ENCODE results near the gene NFATC1.
A peak's percentile ranks its signal among the peaks of the same experiment; 100 is the strongest.

The NFATC1 gene

DNA sequence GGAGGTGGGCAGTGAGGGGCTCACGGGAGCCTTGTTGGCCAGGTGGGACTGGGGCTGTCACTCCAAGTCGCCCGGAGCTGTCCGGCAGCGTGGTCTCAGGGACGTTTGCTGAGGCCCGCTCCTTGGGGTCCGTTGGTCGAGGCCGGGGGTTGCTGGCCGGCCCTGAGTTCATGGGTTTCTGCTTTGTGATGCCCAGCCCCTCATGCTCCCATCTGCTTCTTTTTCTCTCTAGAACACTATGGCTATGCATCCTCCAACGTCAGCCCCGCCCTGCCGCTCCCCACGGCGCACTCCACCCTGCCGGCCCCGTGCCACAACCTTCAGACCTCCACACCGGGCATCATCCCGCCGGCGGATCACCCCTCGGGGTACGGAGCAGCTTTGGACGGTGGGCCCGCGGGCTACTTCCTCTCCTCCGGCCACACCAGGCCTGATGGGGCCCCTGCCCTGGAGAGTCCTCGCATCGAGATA is 14.5 kb downstream of the NFATC1 start:
- peaks cover 38% of the 10 kb centered on the region for H3K36me3 ChIP-seq (ENCODE audit: insufficient read depth, insufficient read length, low read length)
- DNase-seq (ENCODE audit: low read depth, low spot score) = no peak
- TF ChIP-seq YY1 (IDR thresholded peaks at IDR 0.05; ENCODE audit: insufficient read depth, insufficient read length) (no peak), SUZ12 (IDR thresholded peaks at IDR 0.05; ENCODE audit: extremely low read depth, insufficient read depth, insufficient read length) (no peak), ZNF274 (IDR thresholded peaks at IDR 0.05; ENCODE audit: low read depth, low read length) (no peak)

GRCh38 chr18:79410731-79411613 is 15.2 kb downstream of the NFATC1 start:
- no peaks in the 10 kb centered on the region for H3K9me3 ChIP-seq (ENCODE audit: insufficient read depth, low read length)
- peaks cover 11% of the 10 kb centered on the region for H3K4me1 ChIP-seq (ENCODE audit: insufficient read depth, insufficient read length)
- peaks cover 38% of the 10 kb centered on the region for H3K36me3 ChIP-seq (ENCODE audit: insufficient read depth, insufficient read length, low read length)
- H3K9ac ChIP-seq (ENCODE audit: insufficient read length, low read depth) = no peak overlapping the region
- DNase-seq (ENCODE audit: low read depth, low spot score) = no peak
- no peak for TF ChIP-seq ZNF274 (IDR thresholded peaks at IDR 0.05; ENCODE audit: low read depth, low read length)
- TF ChIP-seq YY1 (IDR thresholded peaks at IDR 0.05; ENCODE audit: insufficient read depth, insufficient read length) = no peak
- TF ChIP-seq SUZ12 (IDR thresholded peaks at IDR 0.05; ENCODE audit: extremely low read depth, insufficient read depth, insufficient read length) = no peak
- H3K4me3 ChIP-seq (ENCODE audit: insufficient read length, low read depth) = no peak overlapping the region
- no peaks in the 10 kb centered on the region for H3K27me3 ChIP-seq (ENCODE audit: insufficient read depth, insufficient read length)

More for the DNA sequence above, 14.5 kb downstream of the NFATC1 start:
- H3K9ac ChIP-seq (ENCODE audit: insufficient read length, low read depth) = no peak overlapping the region
- no peaks in the 10 kb centered on the region for H3K9me3 ChIP-seq (ENCODE audit: insufficient read depth, low read length)
- H3K4me3 ChIP-seq (ENCODE audit: insufficient read length, low read depth) = no peak overlapping the region
- no peaks in the 10 kb centered on the region for H3K27me3 ChIP-seq (ENCODE audit: insufficient read depth, insufficient read length)
- H3K4me1 ChIP-seq (ENCODE audit: insufficient read depth, insufficient read length) = peaks cover 11% of the 10 kb centered on the region

DNA sequence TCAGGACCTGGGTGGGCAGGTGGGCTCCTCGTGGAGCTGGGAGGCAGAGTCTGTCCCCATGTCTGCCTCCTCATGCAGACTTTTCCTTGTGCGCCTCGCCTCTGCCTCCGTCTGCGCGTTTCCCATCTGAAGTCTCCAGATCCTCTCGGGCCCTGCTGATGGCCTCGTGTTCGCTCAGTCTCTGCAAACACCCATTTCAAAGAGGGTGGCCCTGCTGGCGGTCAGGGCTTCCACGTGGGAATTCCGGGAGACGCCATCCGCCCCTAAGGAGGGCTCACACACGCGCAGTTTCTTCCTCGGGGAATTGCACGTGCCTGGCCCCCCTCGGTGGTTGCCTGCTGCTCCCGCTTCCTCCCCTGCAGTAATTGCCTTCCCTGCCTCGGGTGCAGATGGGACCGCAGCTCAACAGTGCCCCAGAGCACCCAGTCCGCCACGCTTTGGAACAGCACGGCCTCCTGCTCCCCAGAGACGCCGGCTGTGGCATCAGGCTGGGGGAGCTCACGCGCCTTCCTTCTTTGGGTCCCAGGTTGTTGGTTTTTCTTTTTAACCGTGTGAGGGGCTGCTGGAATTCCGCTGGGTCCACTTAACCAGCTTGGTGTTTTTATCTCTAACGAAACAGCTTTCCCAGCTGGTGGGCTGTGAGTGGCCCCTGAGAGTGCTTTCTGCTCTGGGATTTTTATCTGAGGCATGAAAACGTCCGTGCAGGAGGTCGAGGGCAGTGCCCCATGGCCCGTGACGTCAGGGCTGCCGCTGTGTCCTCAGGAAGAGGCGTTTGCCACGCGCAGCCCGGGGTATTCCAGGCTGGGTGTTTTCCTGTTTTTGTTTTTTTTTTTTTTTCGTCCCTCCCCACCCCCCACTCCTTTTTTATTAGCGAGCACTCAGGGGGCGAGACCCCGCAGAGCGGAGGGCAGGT is 16.1 kb downstream of the NFATC1 start:
- H3K36me3 ChIP-seq (ENCODE audit: insufficient read depth, insufficient read length, low read length) = peaks cover 45% of the 10 kb centered on the region
- TF ChIP-seq ZNF274 (IDR thresholded peaks at IDR 0.05; ENCODE audit: low read depth, low read length) (no peak), SUZ12 (IDR thresholded peaks at IDR 0.05; ENCODE audit: extremely low read depth, insufficient read depth, insufficient read length) (no peak), YY1 (IDR thresholded peaks at IDR 0.05; ENCODE audit: insufficient read depth, insufficient read length) (no peak)

DNA sequence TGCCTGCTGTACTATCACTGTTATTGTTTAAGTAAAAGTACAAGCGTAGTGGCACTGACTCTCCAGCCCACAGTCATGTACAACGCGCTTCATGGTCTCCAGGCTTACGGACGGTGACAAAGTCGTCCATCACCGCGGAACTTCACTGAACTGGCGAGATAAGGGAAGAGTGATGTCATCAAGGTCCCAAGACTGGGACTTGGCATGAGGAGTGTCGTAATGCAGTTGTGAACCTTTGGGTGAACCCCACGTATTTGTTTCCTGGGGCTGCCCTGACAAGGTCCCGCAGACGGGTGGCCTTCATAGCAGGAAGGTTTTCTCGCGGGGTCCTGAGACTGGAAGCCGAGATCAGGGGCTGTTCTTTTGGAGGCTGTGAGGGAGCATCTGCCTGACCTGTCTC is 17.3 kb downstream of the NFATC1 start:
- Histone ChIP-seq H3K27me3 (ENCODE audit: insufficient read depth, insufficient read length) (no peaks in the 10 kb centered on the region), H3K9ac (ENCODE audit: insufficient read length, low read depth) (no peak overlapping the region), H3K36me3 (ENCODE audit: insufficient read depth, insufficient read length, low read length) (peaks cover 45% of the 10 kb centered on the region), H3K4me3 (ENCODE audit: insufficient read length, low read depth) (no peak overlapping the region), H3K9me3 (ENCODE audit: insufficient read depth, low read length) (no peaks in the 10 kb centered on the region), H3K4me1 (ENCODE audit: insufficient read depth, insufficient read length) (peaks cover 9% of the 10 kb centered on the region)
- TF ChIP-seq SUZ12 (IDR thresholded peaks at IDR 0.05; ENCODE audit: extremely low read depth, insufficient read depth, insufficient read length) = no peak
- no peak for TF ChIP-seq YY1 (IDR thresholded peaks at IDR 0.05; ENCODE audit: insufficient read depth, insufficient read length)
- no peak for TF ChIP-seq ZNF274 (IDR thresholded peaks at IDR 0.05; ENCODE audit: low read depth, low read length)
- no peak for DNase-seq (ENCODE audit: low read depth, low spot score)

More for the DNA sequence above, 16.1 kb downstream of the NFATC1 start:
- Histone ChIP-seq H3K9me3 (ENCODE audit: insufficient read depth, low read length) (no peaks in the 10 kb centered on the region), H3K4me3 (ENCODE audit: insufficient read length, low read depth) (no peak overlapping the region), H3K4me1 (ENCODE audit: insufficient read depth, insufficient read length) (peaks cover 11% of the 10 kb centered on the region), H3K9ac (ENCODE audit: insufficient read length, low read depth) (peak overlapping the region; percentile 42), H3K27me3 (ENCODE audit: insufficient read depth, insufficient read length) (no peaks in the 10 kb centered on the region)
- DNase-seq (ENCODE audit: low read depth, low spot score) = no peak

DNA sequence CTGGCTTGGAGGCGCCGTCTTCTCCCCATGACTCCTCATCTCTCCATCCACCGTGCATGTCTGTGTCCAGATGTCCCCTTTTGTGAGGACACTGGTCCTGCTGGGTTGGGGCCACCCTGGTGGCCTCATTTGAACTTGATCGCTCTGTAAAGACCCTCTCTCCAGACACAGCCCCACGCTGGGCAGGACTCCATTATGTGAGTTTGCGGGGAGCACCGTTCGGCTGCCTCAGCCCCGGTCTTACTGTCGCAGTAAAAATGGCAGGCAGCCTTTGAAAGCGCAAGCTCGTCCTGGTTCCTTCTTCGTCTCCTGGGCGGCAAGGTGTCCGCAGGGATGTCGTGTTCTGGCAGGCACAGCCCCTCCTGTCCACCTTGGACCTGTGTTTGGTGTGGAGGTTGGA is 17.7 kb downstream of the NFATC1 start:
- Histone ChIP-seq H3K4me3 (ENCODE audit: insufficient read length, low read depth) (no peak overlapping the region), H3K9ac (ENCODE audit: insufficient read length, low read depth) (no peak overlapping the region), H3K27me3 (ENCODE audit: insufficient read depth, insufficient read length) (no peaks in the 10 kb centered on the region), H3K4me1 (ENCODE audit: insufficient read depth, insufficient read length) (peaks cover 9% of the 10 kb centered on the region), H3K36me3 (ENCODE audit: insufficient read depth, insufficient read length, low read length) (peaks cover 48% of the 10 kb centered on the region), H3K9me3 (ENCODE audit: insufficient read depth, low read length) (no peaks in the 10 kb centered on the region)
- no peak for DNase-seq (ENCODE audit: low read depth, low spot score)
- TF ChIP-seq ZNF274 (IDR thresholded peaks at IDR 0.05; ENCODE audit: low read depth, low read length) = no peak
- TF ChIP-seq SUZ12 (IDR thresholded peaks at IDR 0.05; ENCODE audit: extremely low read depth, insufficient read depth, insufficient read length) = no peak
- no peak for TF ChIP-seq YY1 (IDR thresholded peaks at IDR 0.05; ENCODE audit: insufficient read depth, insufficient read length)

DNA sequence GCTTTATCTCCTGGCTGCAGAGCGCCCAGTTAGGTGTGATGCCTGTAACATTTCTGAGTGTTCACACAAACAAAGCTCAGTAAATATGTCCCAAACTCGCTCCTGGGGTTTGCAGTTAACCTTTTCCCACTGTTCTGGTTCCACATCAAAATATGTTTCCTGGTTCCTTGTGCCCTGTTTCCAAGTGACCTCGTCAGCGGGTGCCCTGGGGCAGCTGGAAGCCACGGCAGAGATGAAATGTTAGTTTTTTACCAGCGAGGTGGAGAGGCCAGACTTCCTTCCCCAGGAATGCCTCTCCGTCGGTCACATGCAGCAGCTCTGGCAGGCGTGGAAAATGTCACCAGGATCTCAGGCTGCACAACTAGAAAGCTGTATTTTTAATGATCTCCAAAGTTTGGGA is 18.2 kb downstream of the NFATC1 start:
- TF ChIP-seq ZNF274 (IDR thresholded peaks at IDR 0.05; ENCODE audit: low read depth, low read length) (no peak), SUZ12 (IDR thresholded peaks at IDR 0.05; ENCODE audit: extremely low read depth, insufficient read depth, insufficient read length) (no peak), YY1 (IDR thresholded peaks at IDR 0.05; ENCODE audit: insufficient read depth, insufficient read length) (no peak)
- Histone ChIP-seq H3K4me1 (ENCODE audit: insufficient read depth, insufficient read length) (peaks cover 9% of the 10 kb centered on the region), H3K27me3 (ENCODE audit: insufficient read depth, insufficient read length) (no peaks in the 10 kb centered on the region), H3K36me3 (ENCODE audit: insufficient read depth, insufficient read length, low read length) (peaks cover 50% of the 10 kb centered on the region), H3K4me3 (ENCODE audit: insufficient read length, low read depth) (no peak overlapping the region), H3K9ac (ENCODE audit: insufficient read length, low read depth) (no peak overlapping the region), H3K9me3 (ENCODE audit: insufficient read depth, low read length) (no peaks in the 10 kb centered on the region)
- DNase-seq (ENCODE audit: low read depth, low spot score) = no peak

All from NT2/D1 (cell line).